ENCODE results near the gene KLF3.

Gene KLF3

DNA sequence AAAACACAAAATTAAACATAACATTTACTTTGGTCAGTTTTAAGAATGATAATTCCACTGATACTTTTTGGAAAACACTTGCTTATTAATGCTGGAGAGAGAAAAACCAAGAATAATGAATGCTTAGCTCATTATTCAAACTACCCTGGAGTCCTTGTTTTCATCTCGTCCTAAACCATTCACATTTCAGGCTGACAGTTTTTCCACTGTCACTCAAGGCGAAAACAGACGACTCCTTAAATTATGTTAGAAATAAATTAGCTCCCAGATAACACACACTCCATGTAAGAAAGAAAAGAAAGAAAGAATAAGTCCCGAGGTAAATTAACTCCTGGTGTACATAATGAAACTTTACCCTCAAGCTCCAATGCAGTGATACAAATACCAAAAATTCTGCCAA, 85.3 kb downstream of the KLF3 start:
- ATAC-seq: no peak
